Measurements from ENCODE around the gene ASAP2. TPM values are rescaled to one million over a fixed set of nuclear protein-coding genes. Genes with fewer than 3 reads are reported as not detected.

The ASAP2 gene
- 10 to 100 TPM; 28.1 to 31.3 TPM for total RNA-seq
- long read RNA-seq, donor 1, partial matches to known transcripts = 3 of 13 reads
- long read RNA-seq, donor 1, other reads (novel, unspliced or antisense) = 10 of 13 reads
- long read RNA-seq, donor 2, partial matches to known transcripts = 2 of 5 reads
- long read RNA-seq, donor 2, other reads (novel, unspliced or antisense) = 3 of 5 reads

GRCh38 chr2:9205963-9206948 lies at the start of gene ASAP2:
Gene ASAP2, plus strand, starts transcription at chr2:9206812. Its CDS starts 293 bp downstream, at chr2:9207105.
- intact Hi-C loops (cut with DNase I) = loop anchor here (5.0 to 10.0 kb wide), 4 partner anchors 41 to 126 kb away; no protein-coding TSS in a partner anchor
- peak; percentile 90 for DNase-seq (ENCODE audit: low spot score)

GRCh38 chr2:9158786-9159779 lies 47.5 kb upstream of the ASAP2 start:
- peak; percentile 10 for DNase-seq (ENCODE audit: low spot score)
- intact Hi-C loops (cut with DNase I) = no loop called here

- intact Hi-C loops (cut with DNase I) = no loop called here
- DNase-seq (ENCODE audit: low spot score) = peak; percentile 54
These were observed 45.9 kb upstream of the ASAP2 start for GRCh38 chr2:9160732-9161131.

GRCh38 chr2:9162841-9163240 lies 43.8 kb upstream of the ASAP2 start:
- peak; percentile 15 for DNase-seq (ENCODE audit: low spot score)
- intact Hi-C loops (cut with DNase I) = no loop called here

- intact Hi-C loops (cut with DNase I) = no loop called here
- DNase-seq (ENCODE audit: low spot score) = peak; percentile 34
These were observed 43.1 kb upstream of the ASAP2 start for GRCh38 chr2:9163306-9164111.

- peak; percentile 54 for DNase-seq (ENCODE audit: low spot score)
- intact Hi-C loops (cut with DNase I) = no loop called here
These were observed 42.5 kb upstream of the ASAP2 start for GRCh38 chr2:9164112-9164608.

GRCh38 chr2:9165625-9166024 lies 41.0 kb upstream of the ASAP2 start:
- peak; percentile 68 for DNase-seq (ENCODE audit: low spot score)
- intact Hi-C loops (cut with DNase I) = no loop called here

- DNase-seq (ENCODE audit: low spot score) = peak; percentile 61
- intact Hi-C loops (cut with DNase I) = no loop called here
These were observed 39.8 kb upstream of the ASAP2 start for GRCh38 chr2:9166579-9167377.

- intact Hi-C loops (cut with DNase I) = no loop called here
- DNase-seq (ENCODE audit: low spot score) = peak; percentile 66
These were observed 38.6 kb upstream of the ASAP2 start for GRCh38 chr2:9167718-9168657.

GRCh38 chr2:9168821-9169221 lies 37.8 kb upstream of the ASAP2 start:
- intact Hi-C loops (cut with DNase I) = no loop called here
- peak; percentile 63 for DNase-seq (ENCODE audit: low spot score)

- peak; percentile 25 for DNase-seq (ENCODE audit: low spot score)
- intact Hi-C loops (cut with DNase I) = no loop called here
These were observed 37.1 kb upstream of the ASAP2 start for GRCh38 chr2:9169349-9170107.

GRCh38 chr2:9170458-9171130 lies 36.0 kb upstream of the ASAP2 start:
- intact Hi-C loops (cut with DNase I) = no loop called here
- peak; percentile 17 for DNase-seq (ENCODE audit: low spot score)

GRCh38 chr2:9174771-9175437 lies 31.7 kb upstream of the ASAP2 start:
- peak; percentile 31 for DNase-seq (ENCODE audit: low spot score)
- intact Hi-C loops (cut with DNase I) = no loop called here

- intact Hi-C loops (cut with DNase I) = no loop called here
These were observed 28.3 kb upstream of the ASAP2 start for GRCh38 chr2:9178110-9178903.

More at GRCh38 chr2:9178110-9178903, 28.3 kb upstream of the ASAP2 start:
- peak; percentile 25 for DNase-seq (ENCODE audit: low spot score)

Data from posterior vena cava (tissue), 2 donors.